Measurements from ENCODE around the gene NUBPL. TPM values are rescaled to one million over a fixed set of nuclear protein-coding genes. Genes with fewer than 3 reads are reported as not detected.

NUBPL gene
- total RNA-seq, 4 donors from 2014 or later, result 4.6 to 8.8 (median 7.7) TPM

DNA sequence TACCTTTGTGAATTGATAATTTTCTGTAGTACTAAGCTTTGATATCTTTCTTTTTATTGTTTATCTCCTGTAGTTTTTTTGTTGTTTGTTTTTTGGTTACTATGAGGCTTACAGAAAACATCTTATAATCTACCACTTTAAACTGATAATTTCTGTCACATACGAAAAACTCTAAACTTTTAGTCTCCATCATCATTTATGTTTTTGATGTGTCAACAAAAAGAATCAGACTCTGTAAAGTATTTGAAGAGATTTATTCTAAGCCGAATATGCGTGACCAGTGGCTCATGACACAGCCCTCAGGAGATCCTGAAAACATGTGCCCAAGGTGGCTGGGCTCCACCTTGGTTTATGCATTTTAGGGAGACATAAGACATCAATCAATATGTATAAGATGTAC lies 348.8 kb downstream of the NUBPL start:
- H3K4me1 ChIP-seq, result no peaks in the 10 kb centered on the region
- DNase-seq, result no peak
- TF ChIP-seq, protein P1, sequence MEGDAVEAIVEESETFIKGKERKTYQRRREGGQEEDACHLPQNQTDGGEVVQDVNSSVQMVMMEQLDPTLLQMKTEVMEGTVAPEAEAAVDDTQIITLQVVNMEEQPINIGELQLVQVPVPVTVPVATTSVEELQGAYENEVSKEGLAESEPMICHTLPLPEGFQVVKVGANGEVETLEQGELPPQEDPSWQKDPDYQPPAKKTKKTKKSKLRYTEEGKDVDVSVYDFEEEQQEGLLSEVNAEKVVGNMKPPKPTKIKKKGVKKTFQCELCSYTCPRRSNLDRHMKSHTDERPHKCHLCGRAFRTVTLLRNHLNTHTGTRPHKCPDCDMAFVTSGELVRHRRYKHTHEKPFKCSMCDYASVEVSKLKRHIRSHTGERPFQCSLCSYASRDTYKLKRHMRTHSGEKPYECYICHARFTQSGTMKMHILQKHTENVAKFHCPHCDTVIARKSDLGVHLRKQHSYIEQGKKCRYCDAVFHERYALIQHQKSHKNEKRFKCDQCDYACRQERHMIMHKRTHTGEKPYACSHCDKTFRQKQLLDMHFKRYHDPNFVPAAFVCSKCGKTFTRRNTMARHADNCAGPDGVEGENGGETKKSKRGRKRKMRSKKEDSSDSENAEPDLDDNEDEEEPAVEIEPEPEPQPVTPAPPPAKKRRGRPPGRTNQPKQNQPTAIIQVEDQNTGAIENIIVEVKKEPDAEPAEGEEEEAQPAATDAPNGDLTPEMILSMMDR (IDR thresholded peaks at IDR 0.05), result no peak
- no peak for TF ChIP-seq POLR2A (IDR thresholded peaks at IDR 0.05)
- no peak overlapping the region for H3K4me3 ChIP-seq
- no peaks in the 10 kb centered on the region for H3K36me3 ChIP-seq
- peaks cover 0 to 13% (median 0%) of the 10 kb centered on the region in 4 donors for H3K9me3 ChIP-seq
- no peak overlapping the region for H3K27ac ChIP-seq
- H3K27me3 ChIP-seq, result no peaks in the 10 kb centered on the region

Small RNA genes lying within 50 kb of the gene (small RNA-seq; reads per million reads assigned to genes)
- 0 reads per million in 2 donors for gene RNU6-455P
- gene RNU6-602P, result 0 reads per million in 2 donors

Other genes starting within 250 kb of the NUBPL start
- gene HEATR5A, start 140.9 kb upstream of the NUBPL start, total RNA-seq, result 100 to 1,000 TPM in 1 of 4 donors, 10 to 100 TPM in 3; 24.3 to 134 (median 34.9) TPM
- gene DTD2, start 103.9 kb upstream of the NUBPL start, total RNA-seq, result 10 to 100 TPM; 15.7 to 24.4 (median 18.9) TPM
- gene GPR33, start 73.4 kb upstream of the NUBPL start, total RNA-seq, result not detected

All from Peyer's patch (tissue), 4 donors.